Large intestine (tissue), 3 donors: ENCODE data around the gene UROC1. TPM values are rescaled to one million over a fixed set of nuclear protein-coding genes. Genes with fewer than 3 reads are reported as not detected.

Experiments used
- DNase-seq, 2 donors: peaks; one replicate each; pipeline versions ENCODE4 v3.0.0 to v3.0.0-alpha.2; 2013
- H3K27ac ChIP-seq: one replicate; pipeline ENCODE4 v1.5.1; 2013; ENCODE audit warnings: low read length
- H3K27me3 ChIP-seq: 2 replicates; pipeline ENCODE4 v1.6.1; 2013; ENCODE audit warnings: low read length; ENCODE audit not compliant: control insufficient read depth, insufficient read depth
- H3K36me3 ChIP-seq: 2 replicates; pipeline ENCODE4 v1.6.1; 2013; ENCODE audit warnings: low read length; ENCODE audit not compliant: control insufficient read depth, insufficient read depth
- H3K4me1 ChIP-seq: one replicate; pipeline ENCODE4 v1.6.1; 2013; ENCODE audit warnings: low read length; ENCODE audit not compliant: control insufficient read depth, insufficient read depth
- H3K4me3 ChIP-seq: one replicate; pipeline ENCODE4 v1.5.1; 2013; ENCODE audit warnings: low read length
- H3K9me3 ChIP-seq: one replicate; pipeline ENCODE4 v1.6.1; 2013; ENCODE audit warnings: mild to moderate bottlenecking, low read depth, low read length, moderate library complexity; ENCODE audit not compliant: control insufficient read depth
- WGBS: methylation state at CpG from one replicate; pipeline ENCODE4 v1.1.5; 2013; ENCODE audit warnings: low lambda C conversion rate; ENCODE audit not compliant: insufficient coverage; 5-methylcytosine and 5-hydroxymethylcytosine counted together
- polyA plus RNA-seq: library from polyadenylated mRNA; unstranded; fragments of 120-200 nt; gene quantifications from one replicate; pipeline ENCODE4 v1.2.1, GENCODE V29; 2013

Gene UROC1
- polyA plus RNA-seq, 1 donor = 0.06 TPM

GRCh38 chr3:126448893-126449180, 68.7 kb downstream of the UROC1 start:
- no peak for DNase-seq
- Histone ChIP-seq H3K27me3 (no peaks in the 10 kb centered on the region), H3K4me1 (no peaks in the 10 kb centered on the region), H3K27ac (no peak overlapping the region), H3K36me3 (peaks cover 50% of the 10 kb centered on the region), H3K9me3 (no peaks in the 10 kb centered on the region), H3K4me3 (no peak overlapping the region)
- WGBS = no CpG with 5 or more reads among the region's 8 CpGs

DNA sequence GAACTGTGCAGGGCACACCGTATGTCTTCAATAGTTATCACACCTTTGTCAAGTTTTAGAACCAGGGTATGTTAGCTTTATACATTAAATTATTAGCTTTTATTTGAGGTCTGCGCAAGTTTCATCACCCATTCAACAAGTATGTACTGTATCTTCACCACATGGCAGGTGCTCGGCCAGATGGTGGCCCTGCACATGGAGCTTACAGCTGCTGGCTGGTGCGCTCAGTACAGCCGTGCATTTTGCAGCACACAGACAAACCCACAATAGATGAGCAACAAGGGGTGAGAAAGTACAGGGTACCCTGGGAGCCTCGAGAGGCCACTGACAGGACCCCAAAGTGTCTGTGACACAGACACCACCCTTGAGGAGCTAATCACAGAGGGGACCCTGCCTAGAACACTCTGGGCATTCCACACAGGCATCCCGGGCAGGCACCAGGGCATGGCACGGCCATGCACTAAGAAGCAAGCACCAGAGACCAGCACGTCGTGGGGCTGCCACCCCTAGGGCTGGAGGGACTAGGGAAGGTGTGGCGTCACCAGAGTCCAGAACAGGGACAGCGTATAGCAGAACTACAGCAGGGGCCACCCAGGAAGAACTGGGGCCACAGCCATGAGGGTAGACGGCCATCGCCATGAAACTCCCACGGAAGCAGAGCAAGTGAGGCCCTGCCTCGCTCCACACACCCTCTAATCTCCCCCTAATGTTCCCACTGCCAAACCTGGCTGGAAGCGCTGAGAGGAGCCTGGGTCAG, 69.3 kb downstream of the UROC1 start:
- Histone ChIP-seq H3K9me3 (no peaks in the 10 kb centered on the region), H3K36me3 (peaks cover 47% of the 10 kb centered on the region), H3K27me3 (no peaks in the 10 kb centered on the region), H3K4me1 (no peaks in the 10 kb centered on the region), H3K27ac (no peak overlapping the region), H3K4me3 (no peak overlapping the region)
- DNase-seq = no peak
- no CpG with 5 or more reads among the region's 17 CpGs for WGBS

DNA sequence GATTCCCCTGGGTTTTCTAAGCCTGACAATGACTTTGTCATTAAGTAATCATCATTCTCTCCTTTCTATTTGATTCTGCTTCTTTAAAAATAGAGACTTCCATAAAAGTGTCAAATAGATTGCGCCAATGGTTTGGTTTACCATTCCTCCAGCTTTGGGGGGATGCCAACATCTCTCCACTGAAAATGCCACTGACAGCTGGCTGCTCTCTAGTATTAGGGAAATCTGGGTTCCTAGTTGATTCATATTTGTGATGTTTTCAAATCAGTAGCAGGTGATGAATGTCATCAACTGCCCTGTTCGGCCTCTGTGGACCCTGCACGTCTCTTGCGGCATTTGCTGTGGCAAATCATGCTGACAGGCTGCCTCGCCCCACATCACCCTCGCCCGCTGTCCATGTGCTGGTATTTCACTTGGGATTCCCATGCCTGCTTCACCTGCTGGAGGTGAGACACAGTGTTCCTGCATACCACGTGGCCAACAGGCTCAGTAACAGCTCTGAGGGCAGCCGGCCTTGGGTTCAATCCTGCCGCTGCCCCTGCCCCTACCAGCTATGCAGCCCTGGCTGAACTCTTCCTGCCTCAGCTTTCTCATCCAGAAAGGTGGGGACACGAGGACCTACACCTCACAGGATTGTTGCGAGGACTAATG, 70.0 kb downstream of the UROC1 start:
- Histone ChIP-seq H3K27ac (no peak overlapping the region), H3K4me1 (no peaks in the 10 kb centered on the region), H3K4me3 (no peak overlapping the region), H3K36me3 (peaks cover 51% of the 10 kb centered on the region), H3K27me3 (no peaks in the 10 kb centered on the region), H3K9me3 (no peaks in the 10 kb centered on the region)
- DNase-seq = no peak
- no CpG with 5 or more reads among the region's 12 CpGs for WGBS

DNA sequence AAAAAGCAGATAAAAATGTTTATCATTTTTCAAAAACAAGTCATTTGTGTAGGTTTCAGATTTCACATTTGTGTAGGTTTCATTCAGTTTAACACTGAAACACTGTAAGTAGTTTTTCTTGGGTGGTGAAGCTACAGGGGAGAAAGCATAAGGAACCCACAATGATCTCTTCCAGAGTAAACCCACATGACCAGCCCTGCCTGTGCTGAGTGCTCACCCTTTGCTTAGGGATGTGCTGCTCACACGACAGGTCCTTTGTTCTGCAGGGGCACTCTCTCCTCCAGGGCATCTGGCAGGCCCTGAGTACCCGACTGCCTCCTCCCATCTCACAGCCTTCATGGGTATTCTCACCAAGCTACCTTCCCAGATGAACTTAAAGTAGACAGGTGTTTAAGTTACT, 70.8 kb downstream of the UROC1 start:
- no peak overlapping the region for H3K27ac ChIP-seq
- peaks cover 48% of the 10 kb centered on the region for H3K36me3 ChIP-seq
- H3K27me3 ChIP-seq = no peaks in the 10 kb centered on the region
- no peak for DNase-seq
- H3K9me3 ChIP-seq = no peaks in the 10 kb centered on the region
- WGBS = no CpG with 5 or more reads among the region's 2 CpGs
- H3K4me1 ChIP-seq = no peaks in the 10 kb centered on the region
- H3K4me3 ChIP-seq = no peak overlapping the region

GRCh38 chr3:126446301-126446700, 71.3 kb downstream of the UROC1 start:
- no peak for DNase-seq
- H3K9me3 ChIP-seq = no peaks in the 10 kb centered on the region
- H3K27me3 ChIP-seq = no peaks in the 10 kb centered on the region
- no CpG with 5 or more reads among the region's 8 CpGs for WGBS
- H3K4me1 ChIP-seq = no peaks in the 10 kb centered on the region
- no peak overlapping the region for H3K27ac ChIP-seq
- H3K36me3 ChIP-seq = peaks cover 48% of the 10 kb centered on the region
- no peak overlapping the region for H3K4me3 ChIP-seq

DNA sequence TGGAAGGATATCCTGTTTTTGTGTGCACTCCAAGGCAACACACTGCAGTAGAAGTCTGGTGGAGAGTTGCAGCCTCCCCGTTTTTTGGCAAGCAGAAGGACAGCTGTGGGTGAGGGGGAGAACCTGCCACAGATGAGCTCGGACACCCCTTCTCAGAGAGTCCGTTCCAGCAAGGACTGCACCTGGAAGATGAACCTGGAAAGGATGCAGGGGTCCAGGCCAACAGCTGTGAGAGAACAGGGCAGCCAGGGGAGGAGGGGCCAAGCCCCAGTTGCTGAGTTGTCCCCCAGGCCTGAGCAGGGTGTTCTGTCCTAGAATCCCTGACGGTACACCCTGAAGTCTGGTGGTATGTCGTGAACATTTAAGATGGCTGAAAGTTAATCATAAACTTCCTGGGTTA, 72.1 kb downstream of the UROC1 start:
- no peak overlapping the region for H3K4me3 ChIP-seq
- no CpG with 5 or more reads among the region's 5 CpGs for WGBS
- H3K4me1 ChIP-seq = no peaks in the 10 kb centered on the region
- peaks cover 48% of the 10 kb centered on the region for H3K36me3 ChIP-seq
- no peak for DNase-seq
- H3K9me3 ChIP-seq = no peaks in the 10 kb centered on the region
- no peaks in the 10 kb centered on the region for H3K27me3 ChIP-seq
- no peak overlapping the region for H3K27ac ChIP-seq

GRCh38 chr3:126442856-126443242, 74.7 kb downstream of the UROC1 start:
- no peak overlapping the region for H3K27ac ChIP-seq
- no peaks in the 10 kb centered on the region for H3K27me3 ChIP-seq
- H3K9me3 ChIP-seq = no peaks in the 10 kb centered on the region
- H3K36me3 ChIP-seq = peaks cover 43% of the 10 kb centered on the region
- H3K4me1 ChIP-seq = no peaks in the 10 kb centered on the region
- no peak for DNase-seq
- no CpG with 5 or more reads among the region's 3 CpGs for WGBS
- no peak overlapping the region for H3K4me3 ChIP-seq

- Histone ChIP-seq H3K36me3 (peaks cover 47% of the 10 kb centered on the region), H3K27me3 (no peaks in the 10 kb centered on the region), H3K27ac (no peak overlapping the region), H3K4me3 (no peak overlapping the region), H3K9me3 (no peaks in the 10 kb centered on the region), H3K4me1 (no peaks in the 10 kb centered on the region)
- no peak for DNase-seq
- 84% methylated on average over 3 of the region's 13 CpGs for WGBS
Measured at GRCh38 chr3:126442094-126442855, 75.3 kb downstream of the UROC1 start.

- no peak overlapping the region for H3K4me3 ChIP-seq
- 100% methylated on average over 1 of the region's 20 CpGs for WGBS
- DNase-seq = no peak
- H3K27me3 ChIP-seq = no peaks in the 10 kb centered on the region
- no peak overlapping the region for H3K27ac ChIP-seq
- H3K4me1 ChIP-seq = no peaks in the 10 kb centered on the region
- no peaks in the 10 kb centered on the region for H3K9me3 ChIP-seq
- peaks cover 55% of the 10 kb centered on the region for H3K36me3 ChIP-seq
Measured at GRCh38 chr3:126441256-126441880, 76.2 kb downstream of the UROC1 start.

- H3K27ac ChIP-seq = no peak overlapping the region
- no peak overlapping the region for H3K4me3 ChIP-seq
- H3K36me3 ChIP-seq = peaks cover 61% of the 10 kb centered on the region
- no peaks in the 10 kb centered on the region for H3K27me3 ChIP-seq
- DNase-seq = no peak
- no peaks in the 10 kb centered on the region for H3K4me1 ChIP-seq
- 94% methylated on average over 3 of the region's 9 CpGs for WGBS
- H3K9me3 ChIP-seq = no peaks in the 10 kb centered on the region
Measured at GRCh38 chr3:126440709-126440995, 76.9 kb downstream of the UROC1 start.
